Stimulated activated CD4-positive, alpha-beta T cell treated with anti-CD3 and anti-CD28 coated beads, Interleukin-1b, Interleukin-23, amount 100 ng/mL, for 4 hours (primary cell): Measurements from ENCODE around the gene TIMD4.
A peak's percentile ranks its signal among the peaks of the same experiment; 100 is the strongest.

ENCODE experiments used
- DNase-seq, 2 donors: peaks; one replicate each; pipeline ENCODE4 v3.0.0-alpha.2; 2020; ENCODE audit warnings: low read depth in 2 of 2

Gene TIMD4

GRCh38 chr5:156922207-156922792 is 40.7 kb downstream of the TIMD4 start:
- no peak for DNase-seq

- no peak for DNase-seq
Measured at GRCh38 chr5:156920861-156921431, 42.1 kb downstream of the TIMD4 start.

GRCh38 chr5:156920042-156920860 is 42.8 kb downstream of the TIMD4 start:
- peak in 1 of 2 donors; percentile 11 for DNase-seq

GRCh38 chr5:156918311-156918845 is 44.6 kb downstream of the TIMD4 start:
- no peak for DNase-seq

- DNase-seq, result no peak
Measured at GRCh38 chr5:156914371-156914737, 48.7 kb downstream of the TIMD4 start.

GRCh38 chr5:156913719-156914370 is 49.2 kb downstream of the TIMD4 start:
- no peak for DNase-seq

- no peak for DNase-seq
Measured at GRCh38 chr5:156913355-156913718, 49.7 kb downstream of the TIMD4 start.

GRCh38 chr5:156912869-156913268 is 50.2 kb downstream of the TIMD4 start:
- DNase-seq, result no peak

- no peak for DNase-seq
Measured at GRCh38 chr5:156909180-156909579, 53.8 kb downstream of the TIMD4 start.

- no peak for DNase-seq
Measured at GRCh38 chr5:156907667-156908066, 55.4 kb downstream of the TIMD4 start.

- no peak for DNase-seq
Measured at GRCh38 chr5:156906807-156907206, 56.2 kb downstream of the TIMD4 start.

GRCh38 chr5:156896546-156896945 is 66.5 kb downstream of the TIMD4 start:
- DNase-seq, result no peak

- no peak for DNase-seq
Measured at GRCh38 chr5:156893517-156893916, 69.5 kb downstream of the TIMD4 start.

GRCh38 chr5:156892864-156893263 is 70.2 kb downstream of the TIMD4 start:
- DNase-seq, result no peak

- no peak for DNase-seq
Measured at GRCh38 chr5:156892223-156892622, 70.8 kb downstream of the TIMD4 start.

- DNase-seq, result no peak
Measured at GRCh38 chr5:156888520-156888919, 74.5 kb downstream of the TIMD4 start.

GRCh38 chr5:156883316-156883875 is 79.6 kb downstream of the TIMD4 start:
- no peak for DNase-seq

GRCh38 chr5:156879665-156880285 is 83.3 kb downstream of the TIMD4 start:
- DNase-seq, result no peak

- no peak for DNase-seq
Measured at GRCh38 chr5:156871212-156871611, 91.8 kb downstream of the TIMD4 start.

- no peak for DNase-seq
Measured at GRCh38 chr5:156870498-156870839, 92.6 kb downstream of the TIMD4 start.
